GM13976 (cell line): Measurements from ENCODE around the gene SH2D4B.

ENCODE experiments used
- DNase-seq: peaks from one replicate; pipeline ENCODE4 v3.0.0; 2012; ENCODE audit warnings: low spot score
- in situ Hi-C: fragments of 300-500 bp; cut with MboI; formaldehyde crosslinking; loops from one replicate; pipeline ENCODE4 v1.12.0; 2022; ENCODE audit warnings: low sequenced_read_pairs, mixed read lengths, inconsistent platforms; ENCODE audit not compliant: unreplicated experiment
- TF ChIP-seq, protein P1 (sequence below): IDR thresholded peaks from 2 replicates; pipeline ENCODE4 v1.5.1; 2012; ENCODE audit warnings: borderline replicate concordance, mild to moderate bottlenecking; ENCODE audit not compliant: insufficient read depth; ENCODE audit errors: extremely low read depth, missing control alignments, control extremely low read depth

SH2D4B gene

DNA sequence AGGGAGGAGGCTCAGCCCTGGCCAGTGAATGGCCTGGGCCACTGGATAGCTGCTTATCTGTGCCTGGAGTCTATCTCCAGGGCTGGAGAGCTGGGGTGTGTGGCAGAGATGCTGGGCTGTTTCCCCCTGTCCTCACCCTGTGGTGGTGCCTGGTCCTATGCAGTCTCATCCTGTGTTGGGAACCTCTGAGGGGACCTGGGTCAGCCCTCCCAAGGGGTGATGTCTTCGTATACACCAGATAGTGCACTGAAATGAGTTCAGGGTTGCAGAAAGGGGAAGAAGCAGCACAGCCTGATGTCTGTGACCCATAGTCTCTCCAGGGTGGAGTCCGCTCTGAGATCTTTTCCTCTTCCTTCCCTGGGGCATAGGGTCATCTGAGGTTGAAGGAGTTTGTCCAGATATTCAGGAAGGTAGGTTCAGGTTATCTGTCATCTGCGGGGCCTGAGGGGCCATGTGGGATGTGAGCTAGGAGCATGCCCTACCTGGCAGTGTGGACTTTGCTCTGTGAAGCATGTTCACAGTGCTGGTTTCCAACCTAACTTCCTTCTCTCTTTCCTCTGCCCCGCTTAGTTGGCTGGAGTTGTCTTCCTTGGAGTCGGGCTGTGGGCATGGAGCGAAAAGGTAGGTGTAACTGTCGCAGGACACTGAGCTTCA, 33.4 kb upstream of the SH2D4B start:
- no peak for DNase-seq
- in situ Hi-C loops, result loop anchor here (5.0 to 10.0 kb wide), 2 partner anchors 52 to 119 kb away; partner anchors contain the start of gene TSPAN14
- TF ChIP-seq, protein P1, sequence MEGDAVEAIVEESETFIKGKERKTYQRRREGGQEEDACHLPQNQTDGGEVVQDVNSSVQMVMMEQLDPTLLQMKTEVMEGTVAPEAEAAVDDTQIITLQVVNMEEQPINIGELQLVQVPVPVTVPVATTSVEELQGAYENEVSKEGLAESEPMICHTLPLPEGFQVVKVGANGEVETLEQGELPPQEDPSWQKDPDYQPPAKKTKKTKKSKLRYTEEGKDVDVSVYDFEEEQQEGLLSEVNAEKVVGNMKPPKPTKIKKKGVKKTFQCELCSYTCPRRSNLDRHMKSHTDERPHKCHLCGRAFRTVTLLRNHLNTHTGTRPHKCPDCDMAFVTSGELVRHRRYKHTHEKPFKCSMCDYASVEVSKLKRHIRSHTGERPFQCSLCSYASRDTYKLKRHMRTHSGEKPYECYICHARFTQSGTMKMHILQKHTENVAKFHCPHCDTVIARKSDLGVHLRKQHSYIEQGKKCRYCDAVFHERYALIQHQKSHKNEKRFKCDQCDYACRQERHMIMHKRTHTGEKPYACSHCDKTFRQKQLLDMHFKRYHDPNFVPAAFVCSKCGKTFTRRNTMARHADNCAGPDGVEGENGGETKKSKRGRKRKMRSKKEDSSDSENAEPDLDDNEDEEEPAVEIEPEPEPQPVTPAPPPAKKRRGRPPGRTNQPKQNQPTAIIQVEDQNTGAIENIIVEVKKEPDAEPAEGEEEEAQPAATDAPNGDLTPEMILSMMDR, result no peak

DNA sequence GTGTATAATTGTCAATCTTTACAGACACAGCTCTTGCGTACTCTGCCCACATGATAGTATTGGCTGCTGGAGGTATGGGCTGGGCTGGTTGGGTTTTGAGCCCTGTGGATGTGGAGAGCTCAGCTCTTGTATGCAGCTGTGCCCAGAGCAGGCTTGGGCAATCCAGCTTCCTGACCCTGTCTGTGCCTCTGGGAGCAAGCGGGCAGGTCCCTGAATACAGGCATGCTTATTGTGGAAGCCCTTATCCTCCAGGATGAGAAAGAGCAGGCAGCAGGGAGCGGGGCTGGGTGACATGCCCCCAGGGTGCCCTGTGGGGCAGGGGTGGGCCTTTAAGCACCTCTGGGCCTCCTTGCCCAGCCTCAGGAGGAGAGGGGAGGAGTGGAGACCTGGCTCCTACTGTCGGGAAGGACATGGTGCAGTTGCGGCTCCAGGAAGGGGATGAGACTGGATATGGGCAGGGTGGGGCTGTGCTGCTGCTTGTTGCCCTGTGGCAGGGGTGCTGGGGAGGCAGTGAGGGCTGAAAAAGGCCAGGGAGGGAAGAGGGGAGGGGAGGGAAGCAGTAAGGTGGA, 32.7 kb upstream of the SH2D4B start:
- DNase-seq, result no peak
- TF ChIP-seq, protein P1, result no peak
- in situ Hi-C loops, result loop anchor here (5.0 to 10.0 kb wide), 2 partner anchors 53 to 120 kb away; partner anchors contain the start of gene TSPAN14

DNA sequence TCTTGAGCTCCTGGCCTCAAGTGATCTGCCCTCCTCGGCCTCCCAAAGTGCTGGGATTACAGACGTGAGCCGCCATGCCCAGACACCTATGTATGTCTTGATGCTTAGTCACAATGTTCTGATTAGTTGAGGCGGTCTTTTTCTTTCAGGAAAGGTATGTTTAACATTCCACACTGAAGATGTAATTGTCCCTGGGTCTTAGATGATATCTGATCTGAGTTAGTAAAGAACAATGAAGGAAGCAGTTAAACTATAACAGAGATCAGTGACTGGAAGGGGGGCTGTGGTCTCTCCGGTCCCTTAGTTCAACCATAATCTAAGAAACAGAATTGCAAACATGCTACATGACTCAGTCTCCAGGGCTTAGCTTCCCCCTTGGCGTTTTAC, 31.5 kb upstream of the SH2D4B start:
- in situ Hi-C loops, result loop anchor here (10.0 kb wide), 1 partner anchor 121 kb away; no protein-coding TSS in a partner anchor
- TF ChIP-seq, protein P1, result no peak
- DNase-seq, result no peak

DNA sequence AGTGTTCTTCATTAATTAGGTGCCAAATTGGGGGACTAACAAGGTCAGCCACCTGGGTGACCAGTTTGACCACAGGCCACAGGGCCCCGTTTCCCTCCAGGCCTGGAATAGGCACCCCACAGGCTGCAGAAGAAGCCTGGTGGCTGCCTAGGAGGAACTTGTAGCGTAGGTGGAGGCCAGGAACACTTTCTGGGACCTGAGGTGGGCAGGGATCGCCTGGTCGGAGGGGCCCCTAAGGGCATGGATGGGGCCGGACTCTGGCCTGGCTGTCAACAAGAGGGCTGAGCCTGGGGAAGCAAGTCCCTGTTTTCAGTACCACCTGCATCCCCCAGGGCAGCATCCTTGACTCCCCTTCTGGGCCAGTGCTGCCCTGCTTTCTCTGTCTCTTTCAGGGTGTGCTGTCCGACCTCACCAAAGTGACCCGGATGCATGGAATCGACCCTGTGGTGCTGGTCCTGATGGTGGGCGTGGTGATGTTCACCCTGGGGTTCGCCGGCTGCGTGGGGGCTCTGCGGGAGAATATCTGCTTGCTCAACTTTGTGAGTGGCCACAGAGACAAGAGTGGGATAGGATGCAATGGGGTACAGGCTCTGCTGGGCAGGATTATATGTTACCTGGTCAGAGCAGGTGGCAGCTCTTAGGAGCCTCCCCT, 30.7 kb upstream of the SH2D4B start:
- in situ Hi-C loops, result loop anchor here (10.0 kb wide), 1 partner anchor 122 kb away; no protein-coding TSS in a partner anchor
- DNase-seq, result no peak
- TF ChIP-seq, protein P1, result no peak

DNA sequence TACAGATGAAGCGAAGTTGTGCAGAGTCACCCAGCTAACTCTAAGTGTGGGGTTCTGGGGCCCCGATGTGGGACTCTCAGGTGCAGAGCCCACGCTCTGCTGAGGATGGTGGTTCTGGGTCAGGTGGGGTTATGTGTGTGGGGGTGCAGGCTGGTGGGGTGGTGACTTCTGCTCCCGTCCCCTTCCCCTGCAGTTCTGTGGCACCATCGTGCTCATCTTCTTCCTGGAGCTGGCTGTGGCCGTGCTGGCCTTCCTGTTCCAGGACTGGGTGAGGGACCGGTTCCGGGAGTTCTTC, 28.6 kb upstream of the SH2D4B start:
- in situ Hi-C loops, result loop anchor here (10.0 kb wide), 1 partner anchor 124 kb away; no protein-coding TSS in a partner anchor

DNA sequence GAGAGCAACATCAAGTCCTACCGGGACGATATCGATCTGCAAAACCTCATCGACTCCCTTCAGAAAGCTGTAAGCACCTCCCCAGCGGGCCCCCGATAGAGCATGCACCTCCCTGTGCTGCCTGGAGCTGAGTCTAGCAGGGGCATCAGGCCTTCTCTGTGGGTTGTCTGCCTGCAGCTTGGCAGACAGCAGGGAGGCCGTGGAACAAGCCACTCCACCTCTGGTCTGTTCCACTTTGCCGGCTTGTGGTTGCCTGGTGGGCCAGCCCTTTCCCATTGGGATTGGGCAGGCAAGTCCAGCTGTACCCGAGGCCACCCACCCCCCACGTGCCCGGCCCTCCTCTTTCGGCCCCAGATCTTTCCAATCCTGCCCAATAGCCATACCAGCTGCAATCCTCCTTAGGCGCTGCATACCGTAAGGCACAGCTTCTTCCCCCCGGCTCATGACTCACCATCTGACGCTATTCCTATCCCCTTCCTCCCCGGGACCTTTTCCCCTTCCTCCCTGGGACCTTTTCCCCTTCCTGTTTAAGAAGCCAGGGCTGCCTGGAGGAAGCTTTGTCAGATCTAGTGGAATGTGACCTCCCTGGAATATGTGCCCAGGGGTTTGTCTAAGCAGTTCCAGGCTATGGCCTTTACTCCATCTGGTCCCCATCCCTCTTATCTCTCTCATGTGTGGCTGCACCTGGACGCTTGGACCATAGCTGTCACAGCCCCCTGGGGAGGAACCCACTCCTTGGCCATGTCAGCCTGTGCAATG, 28.1 kb upstream of the SH2D4B start:
- TF ChIP-seq, protein P1, result no peak
- no peak for DNase-seq
- in situ Hi-C loops, result loop anchor here (10.0 kb wide), 1 partner anchor 125 kb away; no protein-coding TSS in a partner anchor

More for the DNA sequence above, 28.6 kb upstream of the SH2D4B start:
- TF ChIP-seq, protein P1, result no peak
- no peak for DNase-seq
